T1000 (cell line): Measurements from ENCODE around the gene VGLL1.

ENCODE experiments used
- DNase-seq: peaks from one replicate; lab custom pipeline; 2025; ENCODE audit warnings: mixed read lengths; lab: John Stamatoyannopoulos, UW

The VGLL1 gene

GRCh38 chrX:136531951-136532350 is at the start of gene VGLL1:
TSS of gene VGLL1 (plus strand) at chrX:136532215. CDS start at chrX:136536021, 3,806 bp downstream.
- DNase-seq = no peak

DNA sequence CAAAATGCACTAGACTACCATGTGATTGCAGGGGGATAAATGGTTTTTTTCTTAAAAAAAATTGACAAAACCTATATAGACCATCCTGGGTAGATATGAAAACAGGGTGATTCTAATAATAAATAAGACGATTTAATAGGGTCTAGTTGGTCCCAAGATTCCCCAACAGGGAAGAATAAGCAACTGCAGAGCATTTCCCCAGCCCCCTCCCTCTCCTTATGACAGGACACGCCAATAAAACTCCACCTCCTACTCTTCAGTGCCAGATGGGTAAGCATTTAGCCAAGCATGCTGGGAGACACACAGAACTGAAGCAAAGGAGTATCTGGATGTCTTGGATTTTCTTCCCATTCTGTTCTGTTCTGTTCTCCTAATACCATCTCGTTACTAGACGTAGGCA is 44.4 kb upstream of the VGLL1 start, which contains the start of gene BRS3:
BRS3 (plus strand) TSS at position 301 of the 400 bp plus-strand sequence. CDS start 168 bp downstream, outside the sequence.
- DNase-seq = no peak

DNA sequence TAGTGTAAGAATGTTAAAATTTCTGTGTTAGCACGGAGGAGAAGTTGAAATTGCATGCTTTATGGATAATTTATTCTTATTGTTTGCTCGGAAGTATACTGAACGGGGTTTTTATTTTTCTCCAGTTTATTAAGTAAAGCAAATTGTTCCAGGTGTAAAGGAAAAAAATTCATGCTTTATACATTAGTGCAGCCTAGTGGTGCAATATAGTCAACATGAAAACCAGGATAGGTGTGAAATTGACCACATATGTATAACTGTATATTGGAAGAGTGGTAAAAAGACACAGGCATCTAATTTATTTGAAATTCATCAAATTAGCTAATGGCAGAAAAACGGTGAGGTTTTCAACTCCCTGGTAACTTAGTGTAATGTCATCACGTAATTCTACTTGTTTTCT is 43.3 kb upstream of the VGLL1 start:
- no peak for DNase-seq

DNA sequence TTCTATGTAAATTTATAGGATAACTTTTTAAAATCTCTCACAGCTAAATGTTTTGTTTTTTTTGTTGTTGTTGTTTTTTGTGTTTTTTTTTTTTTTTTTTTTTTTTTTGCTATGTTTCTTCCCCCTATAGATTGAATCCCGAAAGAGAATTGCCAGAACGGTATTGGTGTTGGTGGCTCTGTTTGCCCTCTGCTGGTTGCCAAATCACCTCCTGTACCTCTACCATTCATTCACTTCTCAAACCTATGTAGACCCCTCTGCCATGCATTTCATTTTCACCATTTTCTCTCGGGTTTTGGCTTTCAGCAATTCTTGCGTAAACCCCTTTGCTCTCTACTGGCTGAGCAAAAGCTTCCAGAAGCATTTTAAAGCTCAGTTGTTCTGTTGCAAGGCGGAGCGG is 40.2 kb upstream of the VGLL1 start:
- no peak for DNase-seq

DNA sequence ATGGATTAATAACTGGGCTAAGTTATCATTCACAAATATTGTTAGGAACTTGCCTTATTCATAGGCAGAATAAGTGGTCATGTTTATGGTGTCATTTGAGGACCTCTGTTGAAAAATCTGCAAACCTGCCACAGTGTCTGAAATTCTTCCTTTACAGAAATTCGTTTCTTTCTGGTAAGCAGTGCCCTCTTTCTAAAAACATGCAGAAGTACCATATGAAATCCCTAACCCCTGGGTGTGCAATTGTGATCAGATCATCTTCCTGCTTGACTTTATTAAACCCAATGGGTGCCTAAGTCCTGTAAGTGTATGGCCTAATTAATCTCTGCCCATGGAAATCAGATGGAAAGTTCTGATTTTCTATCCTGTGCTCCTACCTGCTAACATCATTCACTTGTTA is 39.0 kb upstream of the VGLL1 start:
- DNase-seq = no peak

- no peak for DNase-seq
These were observed 37.0 kb upstream of the VGLL1 start for GRCh38 chrX:136495043-136495442.

GRCh38 chrX:136496186-136496763 is 35.7 kb upstream of the VGLL1 start:
- no peak for DNase-seq

GRCh38 chrX:136496764-136497555 is 35.1 kb upstream of the VGLL1 start:
- peak; percentile 75 for DNase-seq

- DNase-seq = peak; percentile 9
These were observed 34.4 kb upstream of the VGLL1 start, which contains the start of gene HTATSF1 for GRCh38 chrX:136497556-136498052. TSS of gene HTATSF1 (plus strand) at chrX:136497592. CDS start at chrX:136497685, 93 bp downstream.

DNA sequence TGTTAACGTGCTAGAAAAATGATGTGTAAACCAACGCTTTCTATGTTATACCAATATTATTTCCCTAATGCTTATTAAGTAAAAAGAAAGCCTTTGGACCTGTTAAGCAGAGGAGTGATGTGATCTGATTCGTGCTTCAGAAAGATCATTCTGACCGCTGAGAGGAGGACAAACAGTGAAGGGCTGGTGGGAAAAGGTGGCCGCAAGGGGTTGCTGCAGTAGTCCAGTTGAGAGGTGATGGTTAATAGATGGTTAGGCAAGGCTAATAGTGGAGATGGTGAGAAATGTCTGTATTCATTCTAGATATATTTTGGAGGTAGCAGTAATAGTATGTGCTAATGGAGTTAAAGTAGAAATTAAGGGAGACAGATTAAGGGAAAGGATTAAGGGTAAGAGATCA is 12.9 kb upstream of the VGLL1 start:
- no peak for DNase-seq

DNA sequence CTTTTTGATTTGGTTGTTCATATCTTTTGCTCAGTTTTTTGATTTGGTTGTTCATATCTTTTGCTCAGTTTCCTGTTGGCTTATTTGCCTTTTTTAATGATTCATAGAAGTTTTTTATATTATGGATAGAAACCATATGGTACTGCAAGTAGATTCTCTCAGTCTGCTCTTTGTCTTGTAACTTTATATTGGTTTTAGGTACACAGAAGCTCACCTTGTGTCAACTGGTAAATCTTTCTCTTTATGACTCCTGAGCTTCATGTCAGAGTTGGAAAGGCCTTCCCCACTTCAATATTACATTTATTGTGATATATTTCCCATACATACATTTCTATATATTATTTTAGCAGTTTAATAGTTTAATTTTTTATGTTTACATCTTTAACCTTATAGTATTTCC is 8.2 kb upstream of the VGLL1 start:
- no peak for DNase-seq

DNA sequence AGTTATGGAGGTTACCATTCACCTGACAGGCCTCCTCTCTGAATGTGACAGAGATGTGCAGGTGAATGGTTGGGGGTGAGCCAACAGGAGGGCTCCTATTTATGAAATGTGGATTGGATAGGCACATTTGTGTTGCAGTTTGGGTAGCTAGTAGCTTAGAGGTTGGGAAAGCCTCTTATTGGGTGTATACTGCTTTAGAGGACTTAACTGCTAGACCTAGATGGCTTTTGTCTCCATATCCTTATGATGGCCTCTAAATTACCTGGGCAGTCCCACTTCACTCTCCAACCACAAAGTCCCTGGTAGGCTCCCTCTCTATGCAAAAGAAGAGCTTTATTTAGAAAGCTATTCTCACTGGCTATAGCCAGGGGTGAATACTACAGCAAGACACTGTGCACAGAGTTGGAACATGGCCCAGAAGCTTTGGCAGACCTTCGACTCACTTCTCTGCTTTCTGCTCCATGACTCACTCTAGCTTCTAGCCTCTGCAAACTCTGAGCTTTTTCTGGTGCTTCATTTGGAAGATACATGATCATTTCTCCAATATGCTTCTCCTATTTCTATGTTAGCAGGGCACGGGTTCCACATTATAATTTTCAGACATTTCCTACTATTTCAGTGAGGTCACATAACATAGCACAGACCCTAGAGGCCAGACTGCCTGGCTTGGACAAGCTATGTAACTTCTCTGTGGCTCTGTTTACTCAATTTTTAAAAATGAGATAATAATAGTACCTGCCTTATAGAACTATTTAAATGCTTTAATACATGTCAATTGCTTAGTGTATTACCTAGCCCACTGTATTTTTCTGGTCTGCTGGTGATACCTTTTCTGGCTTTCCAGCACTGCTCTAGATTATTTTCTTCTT is 6.0 kb upstream of the VGLL1 start:
- no peak for DNase-seq

GRCh38 chrX:136528645-136529315 is 3.2 kb upstream of the VGLL1 start:
- DNase-seq = no peak

DNA sequence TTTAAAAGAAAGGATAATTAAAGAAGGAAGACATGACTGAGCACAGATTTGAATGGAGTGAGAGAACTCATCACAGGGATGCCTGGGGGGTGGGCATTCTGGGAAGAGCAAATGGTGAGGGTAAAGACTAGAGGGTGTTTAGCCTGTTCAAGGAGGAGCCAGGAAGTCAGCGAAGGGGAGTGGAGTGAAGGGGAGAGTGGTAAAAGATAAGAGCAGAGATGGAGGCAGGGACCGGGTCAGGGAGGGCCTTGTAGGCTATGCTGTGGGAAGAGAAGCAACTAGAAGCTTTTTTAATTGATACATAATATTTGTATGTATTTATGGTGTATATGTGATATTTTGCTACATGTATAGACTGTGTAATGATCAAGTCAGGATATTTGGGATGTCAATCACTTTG is 2.2 kb upstream of the VGLL1 start:
- DNase-seq = no peak

- DNase-seq = no peak
These were observed 2.1 kb downstream of the VGLL1 start for GRCh38 chrX:136534131-136534530.

- DNase-seq = no peak
These were observed 6.8 kb downstream of the VGLL1 start for GRCh38 chrX:136538811-136539210.

- no peak for DNase-seq
These were observed 8.2 kb downstream of the VGLL1 start for GRCh38 chrX:136540226-136540625.

DNA sequence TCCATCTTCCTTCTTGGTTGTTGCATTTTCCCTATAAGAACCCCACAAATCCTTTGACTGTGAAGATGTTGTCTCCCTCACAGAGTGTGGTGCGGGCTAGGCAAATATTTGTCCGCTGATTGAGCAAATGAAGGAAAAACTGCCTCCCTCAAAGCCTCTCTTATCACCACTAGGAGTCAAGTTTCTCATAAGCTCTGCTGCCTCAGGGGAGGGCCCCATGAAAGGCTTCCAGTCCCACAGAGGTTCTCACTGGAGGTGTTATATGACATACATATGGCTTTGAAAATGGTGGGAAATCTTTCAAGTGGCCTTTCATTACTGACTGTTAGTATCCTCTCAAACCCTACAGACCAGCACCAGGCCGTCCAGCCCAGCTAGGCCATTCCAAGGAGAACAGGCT is 9.3 kb downstream of the VGLL1 start:
- DNase-seq = no peak

DNA sequence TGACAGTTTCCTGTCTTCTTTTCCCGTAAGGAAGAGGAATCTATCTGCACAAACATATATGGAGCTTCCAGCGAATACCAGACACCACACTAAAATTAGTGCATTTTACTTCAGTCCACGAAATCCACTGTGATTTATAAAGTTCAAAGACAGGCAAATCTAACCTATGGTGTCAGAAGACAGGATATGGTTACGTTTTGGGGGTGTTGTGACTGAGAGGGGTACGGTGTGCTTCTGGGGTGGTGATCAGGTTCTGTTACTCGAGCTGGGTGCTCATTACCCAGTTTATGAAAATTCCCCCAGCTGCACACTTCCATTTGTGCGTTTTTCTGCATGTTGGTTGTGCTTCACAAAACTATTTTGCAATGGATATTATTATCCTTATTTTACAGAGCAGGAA is 10.3 kb downstream of the VGLL1 start:
- DNase-seq = no peak

DNA sequence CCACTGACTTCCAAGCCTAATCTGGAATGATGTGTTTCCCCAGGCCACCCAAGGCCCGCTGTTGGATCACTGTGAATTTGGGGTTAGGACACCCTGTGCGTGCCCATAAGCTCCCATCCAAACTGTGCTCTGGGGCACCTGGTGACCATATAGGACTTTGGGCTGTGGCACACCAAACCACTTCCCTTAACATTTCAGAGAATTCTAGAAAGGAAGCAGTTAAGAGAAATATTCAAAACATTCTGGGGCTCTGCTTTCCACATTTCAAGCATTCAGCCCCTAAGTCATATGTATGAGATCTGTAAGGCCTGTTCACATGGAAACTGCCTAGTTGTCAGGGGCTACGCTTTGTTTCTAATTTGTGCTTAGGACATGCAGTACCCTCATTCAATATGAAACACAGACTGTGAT is 14.4 kb downstream of the VGLL1 start:
- DNase-seq = no peak

DNA sequence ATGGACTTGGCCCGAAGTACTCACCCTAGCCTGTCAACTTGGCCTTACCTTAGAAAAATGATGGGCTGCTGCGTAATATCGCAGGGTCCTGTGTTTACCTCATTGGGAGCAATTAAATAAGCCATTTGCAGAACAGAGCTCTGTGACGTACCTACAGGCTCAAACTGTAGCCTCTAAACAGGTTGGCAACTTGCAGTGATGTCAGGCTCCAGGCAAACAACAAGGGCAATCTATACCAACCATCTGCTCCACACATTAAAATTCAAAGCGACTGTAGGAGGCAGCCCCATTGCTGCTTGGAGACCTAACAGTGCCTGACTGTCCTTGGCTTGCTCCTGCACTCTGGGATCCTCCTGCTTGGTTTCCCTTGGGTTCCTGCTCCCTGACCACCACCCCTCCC is 17.2 kb downstream of the VGLL1 start:
- no peak for DNase-seq

DNA sequence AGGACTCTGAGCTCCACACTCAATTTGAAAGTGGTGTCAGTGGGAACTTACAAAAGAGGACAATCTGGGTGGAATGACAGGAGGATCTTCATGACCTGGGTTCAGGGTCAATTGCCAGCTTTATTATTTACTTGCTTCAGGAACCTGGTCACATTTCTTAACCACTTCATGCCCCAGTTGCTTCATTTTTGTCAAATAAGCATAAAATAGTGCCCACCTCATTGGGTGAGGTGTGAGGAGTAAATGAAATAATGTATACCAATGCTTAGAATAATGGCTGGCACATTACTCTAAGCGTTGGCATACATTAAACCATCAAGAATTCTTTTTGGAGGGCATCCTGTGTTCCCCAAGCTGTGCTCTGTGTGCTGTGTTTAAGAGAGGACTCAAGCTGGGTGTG is 19.4 kb downstream of the VGLL1 start:
- DNase-seq = no peak
